HG03039 (cell line): ENCODE results near the gene YTHDF1.

Experiments used
- ATAC-seq: cut with Tn5 transposase; IDR thresholded peaks from one replicate; pipeline ENCODE4 v1.9.1; 2021; ENCODE audit warnings: mild to moderate bottlenecking, moderate library complexity; ENCODE audit not compliant: unreplicated experiment

The YTHDF1 gene

GRCh38 chr20:63173552-63174191, 42.3 kb downstream of the YTHDF1 start:
- no peak for ATAC-seq

GRCh38 chr20:63172726-63173125, 43.2 kb downstream of the YTHDF1 start:
- ATAC-seq, result no peak

GRCh38 chr20:63171991-63172390, 43.9 kb downstream of the YTHDF1 start:
- no peak for ATAC-seq

- no peak for ATAC-seq
Measured at GRCh38 chr20:63169681-63170080, 46.2 kb downstream of the YTHDF1 start.

GRCh38 chr20:63168861-63169260, 47.1 kb downstream of the YTHDF1 start:
- ATAC-seq, result no peak

- ATAC-seq, result no peak
Measured at GRCh38 chr20:63167918-63168520, 47.9 kb downstream of the YTHDF1 start.

- no peak for ATAC-seq
Measured at GRCh38 chr20:63167026-63167917, 48.7 kb downstream of the YTHDF1 start.

GRCh38 chr20:63166193-63167020, 49.5 kb downstream of the YTHDF1 start:
- no peak for ATAC-seq

- ATAC-seq, result no peak
Measured at GRCh38 chr20:63165356-63166192, 50.4 kb downstream of the YTHDF1 start.

- no peak for ATAC-seq
Measured at GRCh38 chr20:63164484-63165355, 51.2 kb downstream of the YTHDF1 start.

GRCh38 chr20:63163596-63164483, 52.1 kb downstream of the YTHDF1 start:
- no peak for ATAC-seq

GRCh38 chr20:63163171-63163570, 52.8 kb downstream of the YTHDF1 start:
- no peak for ATAC-seq

- no peak for ATAC-seq
Measured at GRCh38 chr20:63162206-63162795, 53.6 kb downstream of the YTHDF1 start.

GRCh38 chr20:63161176-63161651, 54.7 kb downstream of the YTHDF1 start:
- ATAC-seq, result no peak

GRCh38 chr20:63160641-63161175, 55.2 kb downstream of the YTHDF1 start:
- no peak for ATAC-seq

- ATAC-seq, result no peak
Measured at GRCh38 chr20:63159826-63160640, 55.9 kb downstream of the YTHDF1 start.
